Esophagus muscularis mucosa (tissue), 4 donors: ENCODE data around the gene KRT5.

Source experiments
- EP300 ChIP-seq: sonication (generic); formaldehyde crosslinking; IDR thresholded peaks from one replicate; pipeline ENCODE4 v1.6.1; 2017; ENCODE audit warnings: antibody characterized with exemption
- POLR2A ChIP-seq: fragments of 450-650 bp; IDR thresholded peaks from one replicate; pipeline ENCODE4 v1.6.1; 2017; ENCODE audit warnings: antibody characterized with exemption, moderate library complexity, mild to moderate bottlenecking, low read depth
- TF ChIP-seq, protein P1 (sequence below), 3 experiments: fragments of 200-600 bp in 2 of 3; fragments of 450-650 bp in 1 of 3; sonication (generic) in 2 of 3; IDR thresholded peaks; one replicate each; pipeline ENCODE4 v1.5.1; 2017 to 2019; ENCODE audit warnings: antibody characterized with exemption in 3 of 3, mild to moderate bottlenecking in 2 of 3, moderate library complexity in 1 of 3

DNA sequence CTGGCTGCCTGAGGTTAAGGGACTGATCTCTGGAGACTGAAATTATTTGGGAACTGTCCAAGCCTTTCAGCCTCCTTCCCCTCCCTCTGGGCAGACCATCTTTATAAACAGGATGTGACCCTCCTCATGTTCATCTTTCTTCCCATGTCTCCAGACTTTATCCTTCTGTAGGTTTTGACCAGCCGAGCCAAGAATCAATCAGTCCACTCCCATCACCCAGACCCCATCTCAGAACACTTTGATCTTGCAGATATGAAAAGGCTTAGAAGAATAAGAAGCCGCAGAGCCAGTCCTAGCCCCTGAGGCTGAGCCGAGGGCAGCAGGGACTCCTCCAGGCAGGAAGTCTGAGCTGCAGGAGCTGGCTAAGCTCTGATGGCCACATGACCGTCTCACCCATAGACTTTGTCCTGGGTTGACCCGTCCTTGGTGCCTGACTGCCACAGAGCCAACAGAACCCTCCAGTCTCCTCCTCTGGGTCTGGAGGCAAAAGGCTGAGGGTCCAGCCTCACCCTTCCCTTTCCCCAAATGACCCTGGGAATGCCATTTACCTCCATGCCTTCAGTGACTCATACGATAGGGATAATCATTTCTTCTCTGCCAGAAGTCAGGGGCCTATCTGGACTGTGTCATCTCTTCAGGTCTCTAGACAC, 31.1 kb upstream of the KRT5 start:
- TF ChIP-seq POLR2A (no peak), EP300 (no peak)
- TF ChIP-seq, protein P1, sequence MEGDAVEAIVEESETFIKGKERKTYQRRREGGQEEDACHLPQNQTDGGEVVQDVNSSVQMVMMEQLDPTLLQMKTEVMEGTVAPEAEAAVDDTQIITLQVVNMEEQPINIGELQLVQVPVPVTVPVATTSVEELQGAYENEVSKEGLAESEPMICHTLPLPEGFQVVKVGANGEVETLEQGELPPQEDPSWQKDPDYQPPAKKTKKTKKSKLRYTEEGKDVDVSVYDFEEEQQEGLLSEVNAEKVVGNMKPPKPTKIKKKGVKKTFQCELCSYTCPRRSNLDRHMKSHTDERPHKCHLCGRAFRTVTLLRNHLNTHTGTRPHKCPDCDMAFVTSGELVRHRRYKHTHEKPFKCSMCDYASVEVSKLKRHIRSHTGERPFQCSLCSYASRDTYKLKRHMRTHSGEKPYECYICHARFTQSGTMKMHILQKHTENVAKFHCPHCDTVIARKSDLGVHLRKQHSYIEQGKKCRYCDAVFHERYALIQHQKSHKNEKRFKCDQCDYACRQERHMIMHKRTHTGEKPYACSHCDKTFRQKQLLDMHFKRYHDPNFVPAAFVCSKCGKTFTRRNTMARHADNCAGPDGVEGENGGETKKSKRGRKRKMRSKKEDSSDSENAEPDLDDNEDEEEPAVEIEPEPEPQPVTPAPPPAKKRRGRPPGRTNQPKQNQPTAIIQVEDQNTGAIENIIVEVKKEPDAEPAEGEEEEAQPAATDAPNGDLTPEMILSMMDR (IDR thresholded peaks at IDR 0.05), result no peak
